ENCODE results near the gene MYMX. TPM values are rescaled to one million over a fixed set of nuclear protein-coding genes. Genes with fewer than 3 reads are reported as not detected.

Gene MYMX
- total and polyA plus RNA-seq, 2 of the 13 experiments (the other 11 are each of a cell fraction or from before 2014, with no cell fraction given) = not detected

DNA sequence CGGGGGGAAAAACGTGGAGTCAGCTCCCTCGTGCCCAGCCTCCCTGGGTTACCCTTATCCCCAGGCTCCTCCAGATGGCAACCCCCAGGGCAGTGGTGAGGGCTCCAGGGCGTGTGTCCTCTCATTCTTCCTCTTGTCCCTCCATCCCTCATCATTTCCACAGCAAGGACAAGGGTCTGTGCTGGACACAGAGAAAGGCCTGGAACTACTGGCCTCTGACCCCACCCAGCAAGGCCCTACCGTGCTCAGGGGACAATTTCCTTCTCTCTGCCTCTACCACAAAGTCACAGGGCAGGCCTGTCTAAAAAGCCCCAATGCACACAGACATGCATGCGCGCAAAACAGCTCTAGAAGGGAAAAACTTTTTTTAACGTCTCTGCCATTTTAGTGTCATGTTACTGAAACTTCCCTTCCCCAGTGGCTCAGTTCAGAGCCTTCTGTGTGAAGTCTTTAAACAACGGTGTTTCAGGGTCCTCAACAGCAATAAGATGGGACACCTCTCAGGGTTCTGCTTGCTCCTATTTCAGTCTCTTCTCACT is 41.7 kb downstream of the MYMX start:
- BruUV-seq (replicated peaks) = no TSS peak
- in situ Hi-C loops (cut with HindIII; ENCODE audit: extremely low pct_ligation_motif_present, low pct_unique_long_range_greater_than_20kb) = no loop called here
- ATAC-seq (no peak), FAIRE-seq (no peak), DNase-seq (ENCODE audit: low spot score) (no peak)
- ChIA-PET POLR2A (interaction anchor here (2.5 to 6.0 kb wide), 2 partner anchors 13 to 131 kb away, joined by 8 to 264 read pairs; partner anchors contain the start of genes HSP90AB1, MRPL14 and TMEM63B), CTCF (ENCODE audit: low intra/inter-chr PET ratio, low total read pairs) (interaction anchor here (0.7 to 1.5 kb wide), 3 partner anchors 37 to 107 kb away, joined by 3 to 4 read pairs (median 4); no protein-coding TSS in a partner anchor)
- no peak overlapping the region for H2AFZ ChIP-seq (ENCODE audit: low read length)
- peaks cover 21% of the 10 kb centered on the region for H3K79me2 ChIP-seq (ENCODE audit: insufficient read depth, low read length)
- 93% methylated on average over 9 of the region's 9 CpGs for WGBS (ENCODE audit: low lambda C conversion rate)
- peak overlapping the region; percentile 74 for H3K27ac ChIP-seq (ENCODE audit: extremely low read length, insufficient read depth, low read length)
- H3K4me2 ChIP-seq (ENCODE audit: low read depth, low read length) = peak overlapping the region; percentile 96; the same call in 1 of the 2 replicates
- no peaks in the 10 kb centered on the region; a peak in 1 of 5 replicates for H3K27me3 ChIP-seq (ENCODE audit: control insufficient read depth in 1 of 2, insufficient read depth in 2 of 2, low read length in 2 of 2)
- H3K4me1 ChIP-seq (ENCODE audit: insufficient read depth, low read length) = peaks cover 56% of the 10 kb centered on the region
- peaks cover 31% of the 10 kb centered on the region for H4K20me1 ChIP-seq (ENCODE audit: insufficient read depth, low read length)
- TF ChIP-seq MAFK (conservative IDR thresholded peaks at IDR 0.05 in 1 of 2, IDR thresholded peaks at IDR 0.05 in 1 of 2; ENCODE audit: low read length in 2 of 2) (0 out of 4 replicates have a peak, but pooled peaks of 1 of the 2 experiments have one; percentile 4), SOX6 (IDR thresholded peaks at IDR 0.05) (no peak), SOX6 (CRISPR knock-in tag; IDR thresholded peaks at IDR 0.05) (0 out of 2 replicates have a peak, but pooled peaks have one; percentile 5), ZNF441 (CRISPR knock-in tag; IDR thresholded peaks at IDR 0.05; ENCODE audit: borderline replicate concordance) (no peak), TCF12 (IDR thresholded peaks at IDR 0.05) (no peak), TCF12 (CRISPR knock-in tag; IDR thresholded peaks at IDR 0.05) (no peak)
- H3K9me3 ChIP-seq (ENCODE audit: low read length) = no peaks in the 10 kb centered on the region
- H3K4me3 ChIP-seq (replicated peaks in 1 of 3; ENCODE audit: insufficient read depth in 1 of 3, low read depth in 2 of 3, low read length in 3 of 3) = no peak overlapping the region
- H3K36me3 ChIP-seq (replicated peaks in 1 of 2; ENCODE audit: control insufficient read depth in 1 of 2, insufficient read depth in 2 of 2, low read length in 2 of 2) = peaks cover 16 to 49% of the 10 kb centered on the region in 2 experiments
- intact Hi-C loops (cut with micrococcal nuclease; ENCODE audit: unreplicated experiment) = no loop called here
- H3K9ac ChIP-seq (ENCODE audit: insufficient read depth, low read depth, low read length) = peak overlapping the region; percentile 92; the same call in 1 of the 2 replicates

DNA sequence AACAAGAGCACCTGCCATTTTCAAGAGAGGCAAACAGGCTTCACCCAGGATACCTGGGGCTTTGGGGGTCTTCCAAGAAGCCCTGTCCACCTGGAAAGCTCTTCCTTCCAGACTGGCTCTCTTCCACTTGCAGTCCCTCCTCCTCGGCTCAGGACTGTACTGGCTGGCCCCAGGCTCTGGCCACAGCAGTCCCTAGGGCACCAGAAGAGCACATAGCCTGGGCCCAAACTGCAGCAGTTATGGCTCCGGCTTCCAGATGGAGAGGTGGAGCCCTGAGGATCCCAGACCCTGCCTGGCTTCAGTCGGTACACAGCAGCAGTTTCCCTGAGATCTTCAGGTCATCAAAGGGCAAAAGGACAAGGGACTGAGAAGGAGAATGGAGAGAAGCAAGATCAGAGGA is 42.2 kb downstream of the MYMX start:
- CTCF ChIA-PET (ENCODE audit: low intra/inter-chr PET ratio, low total read pairs) = no interaction called here

More for the DNA sequence above, 42.2 kb downstream of the MYMX start:
- H3K27me3 ChIP-seq (ENCODE audit: control insufficient read depth in 1 of 2, insufficient read depth in 2 of 2, low read length in 2 of 2) = no peaks in the 10 kb centered on the region; a peak in 1 of 5 replicates
- no peak overlapping the region for H3K4me2 ChIP-seq (ENCODE audit: low read depth, low read length)
- peaks cover 25% of the 10 kb centered on the region for H3K79me2 ChIP-seq (ENCODE audit: insufficient read depth, low read length)
- DNase-seq (ENCODE audit: low spot score) (no peak), ATAC-seq (no peak), FAIRE-seq (no peak)
- peaks cover 16 to 44% of the 10 kb centered on the region in 2 experiments for H3K36me3 ChIP-seq (replicated peaks in 1 of 2; ENCODE audit: control insufficient read depth in 1 of 2, insufficient read depth in 2 of 2, low read length in 2 of 2)
- no peak overlapping the region for H3K27ac ChIP-seq (ENCODE audit: extremely low read length, insufficient read depth, low read length)
- no peaks in the 10 kb centered on the region for H3K9me3 ChIP-seq (ENCODE audit: low read length)
- in situ Hi-C loops (cut with HindIII; ENCODE audit: extremely low pct_ligation_motif_present, low pct_unique_long_range_greater_than_20kb) (no loop called here), intact Hi-C loops (cut with micrococcal nuclease; ENCODE audit: unreplicated experiment) (no loop called here)
- H3K9ac ChIP-seq (ENCODE audit: insufficient read depth, low read depth, low read length) = no peak overlapping the region
- TF ChIP-seq YEATS2 (CRISPR knock-in tag; IDR thresholded peaks at IDR 0.05; ENCODE audit: borderline replicate concordance) (no peak), ZNF3 (CRISPR knock-in tag; IDR thresholded peaks at IDR 0.05) (no peak)
- H3K4me3 ChIP-seq (replicated peaks in 1 of 3; ENCODE audit: insufficient read depth in 1 of 3, low read depth in 2 of 3, low read length in 3 of 3) = no peak overlapping the region
- POLR2A ChIA-PET = interaction anchor here (6.0 kb wide), 1 partner anchor 13 kb away, joined by 264 read pairs; the partner anchor contains the start of gene HSP90AB1
- H4K20me1 ChIP-seq (ENCODE audit: insufficient read depth, low read length) = peaks cover 26% of the 10 kb centered on the region
- H2AFZ ChIP-seq (ENCODE audit: low read length) = no peak overlapping the region
- H3K4me1 ChIP-seq (ENCODE audit: insufficient read depth, low read length) = peaks cover 56% of the 10 kb centered on the region
- no TSS peak for BruUV-seq (replicated peaks)
- WGBS (ENCODE audit: low lambda C conversion rate) = 100% methylated on average over 3 of the region's 3 CpGs
